Activated T-cell treated with anti-CD3 and anti-CD28 coated beads, Interleukin-2, amount 50 U/mL, for 4 hours (primary cell): ENCODE measurements around the gene CXXC5. TPM values are rescaled to one million over a fixed set of nuclear protein-coding genes. Genes with fewer than 3 reads are reported as not detected.
"Not testable (repeated sequence)": the region's sequence is repeated elsewhere in the genome, so short reads cannot be mapped to it uniquely, and the experiment has no call there.

Source experiments
- ATAC-seq, 2 donors: fragments of 200-7000 bp; cut with Tn5 transposase; one replicate each; pipeline ENCODE4 v1.10.0; 2021
- DNase-seq: peaks from one replicate; pipeline ENCODE4 v3.0.0-alpha.2; 2020
- H3K27me3 Mint-ChIP-seq: one replicate; pipeline ENCODE4 v1.8.0; 2021; ENCODE audit warnings: low read depth, mixed read lengths
- H3K36me3 Mint-ChIP-seq: one replicate; pipeline ENCODE4 v1.8.0; 2022; ENCODE audit warnings: mixed read lengths; ENCODE audit not compliant: insufficient read depth
- H3K4me1 Mint-ChIP-seq: one replicate; pipeline ENCODE4 v1.8.0; 2021; ENCODE audit warnings: low read depth, mixed read lengths
- H3K4me3 Mint-ChIP-seq: one replicate; pipeline ENCODE4 v1.8.0; 2021; ENCODE audit warnings: mild to moderate bottlenecking, moderate library complexity, mixed read lengths
- H3K9me3 Mint-ChIP-seq: one replicate; pipeline ENCODE4 v1.8.0; 2021; ENCODE audit warnings: mixed read lengths
- total RNA-seq, 3 donors: library from RNA; stranded (reverse); gene quantifications; one replicate each; pipeline ENCODE4 v1.2.1, GENCODE V29; 2021

The CXXC5 gene
- total RNA-seq, result 1 to 10 TPM; 1.2 to 3.3 (median 1.4) TPM

DNA sequence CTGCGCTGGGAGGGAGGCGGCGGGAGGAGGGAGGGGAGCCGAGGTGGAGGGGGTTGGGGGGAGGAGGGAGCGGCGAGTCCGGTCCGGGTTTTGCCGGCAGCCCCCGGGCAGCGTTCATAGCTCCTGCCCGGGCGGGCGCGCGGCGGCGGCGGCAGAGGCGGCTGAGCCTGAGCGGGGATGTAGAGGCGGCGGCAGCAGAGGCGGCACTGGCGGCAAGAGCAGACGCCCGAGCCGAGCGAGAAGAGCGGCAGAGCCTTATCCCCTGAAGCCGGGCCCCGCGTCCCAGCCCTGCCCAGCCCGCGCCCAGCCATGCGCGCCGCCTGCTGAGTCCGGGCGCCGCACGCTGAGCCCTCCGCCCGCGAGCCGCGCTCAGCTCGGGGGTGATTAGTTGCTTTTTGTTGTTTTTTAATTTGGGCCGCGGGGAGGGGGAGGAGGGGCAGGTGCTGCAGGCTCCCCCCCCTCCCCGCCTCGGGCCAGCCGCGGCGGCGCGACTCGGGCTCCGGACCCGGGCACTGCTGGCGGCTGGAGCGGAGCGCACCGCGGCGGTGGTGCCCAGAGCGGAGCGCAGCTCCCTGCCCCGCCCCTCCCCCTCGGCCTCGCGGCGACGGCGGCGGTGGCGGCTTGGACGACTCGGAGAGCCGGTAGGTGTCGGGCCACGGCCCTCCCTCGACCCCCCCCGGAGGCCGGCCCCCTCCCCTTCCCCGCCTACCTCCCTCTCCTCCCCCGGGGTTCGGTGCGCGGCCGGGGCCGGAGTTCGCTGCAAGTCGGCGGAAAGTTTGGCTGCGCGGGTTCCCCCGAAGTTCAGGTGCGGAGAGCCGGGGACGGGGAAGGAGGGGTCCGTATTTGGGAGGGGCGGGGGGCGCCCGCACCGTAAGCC is at the start of gene CXXC5:
Gene CXXC5, plus strand, starts transcription at position 145 of the 877 bp plus-strand sequence. CDS start 32,175 bp downstream, outside the sequence.
- H3K4me3 Mint-ChIP-seq, result peak within 1 kb of the TSS; percentile 85
- ATAC-seq (peak; percentile 47 to 57), DNase-seq (peak; percentile 44)
- peaks cover 58% of the 10 kb centered on the region for H3K27me3 Mint-ChIP-seq
- H3K4me1 Mint-ChIP-seq, result peaks cover 44% of the 10 kb centered on the region
- no peaks in the 10 kb centered on the region for H3K36me3 Mint-ChIP-seq
- H3K9me3 Mint-ChIP-seq, result no peaks in the 10 kb centered on the region

DNA sequence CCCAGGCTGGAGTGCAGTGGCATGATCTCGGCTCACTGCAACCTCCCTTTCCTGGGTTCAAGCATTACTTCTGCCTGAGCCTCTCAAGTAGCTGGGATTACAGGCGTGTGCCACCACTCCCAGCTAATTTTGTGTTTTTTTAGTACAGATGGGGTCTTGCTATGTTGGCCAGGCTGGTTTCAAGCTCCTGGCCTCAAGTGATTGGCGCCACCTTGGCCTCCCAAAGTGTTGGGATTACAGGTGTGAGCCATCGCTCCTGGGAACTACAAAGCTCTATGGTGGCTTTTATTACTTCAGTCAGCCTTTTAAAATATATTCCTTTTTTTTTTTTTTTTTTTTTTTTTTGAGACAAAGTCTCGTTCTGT is 49.6 kb upstream of the CXXC5 start:
- ATAC-seq, DNase-seq, H3K27me3 Mint-ChIP-seq, H3K4me3 Mint-ChIP-seq, H3K9me3 Mint-ChIP-seq: not testable (repeated sequence)
- Mint-ChIP-seq H3K4me1 (peaks cover 24% of the 10 kb centered on the region), H3K36me3 (peaks cover 18% of the 10 kb centered on the region)

DNA sequence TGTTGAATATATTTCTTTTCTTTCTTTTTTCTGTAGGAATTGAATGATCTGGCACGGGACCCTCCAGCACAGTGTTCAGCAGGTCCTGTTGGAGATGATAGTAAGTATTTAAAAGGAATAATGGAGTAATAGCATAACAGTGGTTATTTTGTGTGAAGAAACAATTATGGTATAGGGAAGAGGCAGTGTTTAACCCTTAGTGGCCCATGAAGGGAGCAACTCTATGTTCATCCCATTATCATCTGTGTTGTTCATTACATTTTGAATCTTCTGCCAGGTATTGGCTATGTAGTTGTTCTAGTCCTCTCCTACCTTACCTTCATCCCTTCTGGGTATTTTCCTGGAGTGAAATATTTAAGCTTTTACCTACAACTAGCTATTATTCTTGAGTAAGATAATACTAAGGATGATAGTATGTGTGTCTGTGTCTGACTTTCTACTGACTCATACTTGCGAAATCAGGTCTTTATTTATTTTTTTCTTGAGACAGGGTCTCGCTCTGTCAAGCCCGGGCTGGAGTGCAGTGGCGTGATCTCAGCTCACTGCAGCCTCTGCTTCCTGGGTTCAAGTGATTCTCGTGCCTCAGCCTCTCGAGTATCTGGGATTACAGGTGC is 47.7 kb upstream of the CXXC5 start:
- DNase-seq (no peak), ATAC-seq (no peak)
- no peaks in the 10 kb centered on the region for H3K27me3 Mint-ChIP-seq
- H3K9me3 Mint-ChIP-seq, result no peaks in the 10 kb centered on the region
- no peak overlapping the region for H3K4me3 Mint-ChIP-seq
- H3K36me3 Mint-ChIP-seq, result peaks cover 17% of the 10 kb centered on the region
- H3K4me1 Mint-ChIP-seq, result peaks cover 16% of the 10 kb centered on the region

DNA sequence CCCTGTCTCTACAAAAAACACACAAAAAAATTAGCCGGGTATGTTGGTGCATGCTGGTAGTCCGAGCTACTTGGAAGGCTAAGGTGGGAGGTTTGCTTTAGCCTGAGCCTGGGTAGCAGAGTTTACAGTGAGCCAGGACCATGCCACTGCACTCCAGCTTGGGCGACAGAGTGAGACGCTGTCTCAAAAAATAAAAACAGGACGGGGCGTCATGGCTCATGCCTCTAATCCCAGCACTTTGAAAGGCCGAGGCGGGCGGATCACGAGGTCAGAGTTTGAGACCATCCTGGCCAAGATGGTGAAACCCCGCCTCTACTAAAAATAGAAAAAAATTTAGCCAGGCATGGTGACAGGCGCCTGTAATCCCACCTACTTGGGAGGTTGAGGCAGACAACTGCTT is 46.7 kb upstream of the CXXC5 start:
- Mint-ChIP-seq H3K4me3 (no peak overlapping the region), H3K4me1 (peaks cover 23% of the 10 kb centered on the region)

DNA sequence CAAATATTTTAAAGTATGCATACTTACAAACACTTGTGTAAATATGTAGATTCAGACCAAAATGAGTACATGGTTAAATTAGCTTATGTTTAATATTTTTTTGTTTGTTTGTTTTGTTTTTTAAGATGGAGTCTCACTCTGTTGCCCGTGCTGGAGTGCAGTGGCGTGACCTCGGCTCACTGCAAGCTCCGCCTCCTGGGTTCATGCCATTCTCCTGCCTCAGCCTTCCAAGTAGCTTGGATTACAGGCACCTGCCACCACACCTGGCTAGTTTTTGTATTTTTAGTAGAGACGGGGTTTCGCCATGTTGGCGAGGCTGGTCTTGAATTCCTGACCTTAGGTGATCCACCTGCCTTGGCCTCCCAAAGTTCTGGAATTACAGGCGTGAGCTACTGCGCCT is 46.2 kb upstream of the CXXC5 start:
- H3K9me3 Mint-ChIP-seq, DNase-seq, H3K27me3 Mint-ChIP-seq, ATAC-seq, H3K4me3 Mint-ChIP-seq: not testable (repeated sequence)
- peaks cover 20% of the 10 kb centered on the region for H3K36me3 Mint-ChIP-seq
- H3K4me1 Mint-ChIP-seq, result peaks cover 22% of the 10 kb centered on the region

More for the DNA sequence above, 46.7 kb upstream of the CXXC5 start:
- ATAC-seq, result no peak
- Mint-ChIP-seq H3K36me3 (peaks cover 20% of the 10 kb centered on the region), H3K9me3 (no peaks in the 10 kb centered on the region), H3K27me3 (no peaks in the 10 kb centered on the region)
- no peak for DNase-seq

DNA sequence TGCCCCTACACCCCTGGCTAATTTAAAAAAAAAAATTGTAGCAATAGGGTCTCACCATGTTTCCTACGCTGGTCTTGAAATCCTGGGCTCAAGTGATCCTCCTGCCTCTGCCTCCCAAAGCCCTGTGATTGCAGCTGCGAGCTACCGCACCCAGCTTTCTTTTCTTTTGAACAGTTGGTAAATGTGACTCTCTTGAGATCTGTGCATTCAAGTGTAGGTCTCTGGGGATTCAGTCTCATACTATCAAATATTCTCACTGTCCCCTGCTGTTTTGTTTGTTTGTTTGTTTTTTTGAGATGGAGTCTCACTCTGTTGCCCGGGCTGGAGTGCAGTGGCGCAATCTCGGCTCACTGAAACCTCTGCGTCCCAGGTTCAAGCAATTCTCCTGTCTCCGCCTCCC is 42.3 kb upstream of the CXXC5 start:
- H3K4me1 Mint-ChIP-seq, result peaks cover 16% of the 10 kb centered on the region
- H3K9me3 Mint-ChIP-seq, result no peaks in the 10 kb centered on the region
- H3K27me3 Mint-ChIP-seq, result no peaks in the 10 kb centered on the region
- H3K4me3 Mint-ChIP-seq, result no peak overlapping the region
- no peak for ATAC-seq
- DNase-seq, result no peak
- H3K36me3 Mint-ChIP-seq, result peaks cover 14% of the 10 kb centered on the region

DNA sequence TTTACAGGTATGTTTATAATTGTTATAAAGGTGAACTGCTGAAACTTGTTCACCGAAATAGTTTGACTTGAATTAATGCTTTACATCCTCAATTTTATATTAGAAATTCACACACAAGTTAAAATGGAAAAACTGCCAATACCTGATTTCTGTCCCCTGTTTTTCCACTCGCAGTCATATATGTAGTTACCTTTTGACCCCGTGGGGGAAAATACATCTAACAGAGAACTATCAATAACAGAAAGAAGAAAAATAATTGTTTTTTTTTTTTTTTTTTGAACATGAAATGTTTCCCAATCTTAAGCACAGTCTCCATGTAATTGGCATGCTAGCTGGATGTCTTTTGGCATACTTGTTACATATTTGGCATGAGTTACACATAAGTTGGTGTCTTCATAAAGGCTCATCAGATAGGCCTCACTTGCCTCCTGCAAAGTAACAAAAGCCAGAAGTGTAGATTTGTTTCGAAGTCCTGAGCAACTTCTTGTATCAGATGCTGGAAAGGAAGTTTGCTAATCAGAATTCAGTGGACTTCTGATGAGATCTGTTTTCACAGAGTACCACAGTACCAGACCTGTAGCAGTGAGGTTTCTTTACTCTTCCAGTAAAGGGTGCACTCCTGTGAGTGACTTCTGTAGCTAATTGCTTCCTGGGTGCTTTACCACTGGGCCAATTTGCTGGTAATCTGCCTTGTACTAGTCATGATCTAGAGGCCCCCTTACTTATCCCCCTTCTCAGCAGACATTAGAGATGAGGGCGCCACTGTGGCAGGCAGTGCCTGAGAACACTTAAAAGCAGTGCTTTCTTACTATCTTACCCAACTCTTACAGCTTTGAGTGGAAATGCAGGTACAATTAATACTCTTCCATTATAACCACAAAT is 36.2 kb upstream of the CXXC5 start:
- peak; percentile 71 to 78 for ATAC-seq
- DNase-seq, result no peak
- Mint-ChIP-seq H3K9me3 (no peaks in the 10 kb centered on the region), H3K4me3 (no peak overlapping the region), H3K27me3 (no peaks in the 10 kb centered on the region), H3K4me1 (peaks cover 24% of the 10 kb centered on the region), H3K36me3 (peaks cover 12% of the 10 kb centered on the region)

DNA sequence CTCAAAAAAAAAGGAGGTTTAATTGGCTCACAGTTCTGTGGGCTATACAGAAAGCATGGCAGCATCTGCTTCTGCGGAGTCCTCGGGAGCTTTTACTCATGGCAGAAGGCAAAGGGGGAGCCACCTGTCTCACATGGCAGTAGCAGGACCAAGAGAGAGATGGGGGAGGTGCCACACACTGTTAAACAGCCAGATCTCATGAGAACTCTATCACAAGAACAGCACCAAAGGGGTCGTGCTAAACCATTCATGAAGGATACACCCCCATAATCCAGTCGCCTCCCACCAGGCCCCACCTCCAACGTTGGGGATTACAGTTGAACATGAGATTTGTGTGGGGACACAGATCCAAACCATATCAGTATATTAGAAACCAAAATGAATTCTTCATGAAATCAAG is 28.3 kb upstream of the CXXC5 start:
- peaks cover 32% of the 10 kb centered on the region for H3K36me3 Mint-ChIP-seq

DNA sequence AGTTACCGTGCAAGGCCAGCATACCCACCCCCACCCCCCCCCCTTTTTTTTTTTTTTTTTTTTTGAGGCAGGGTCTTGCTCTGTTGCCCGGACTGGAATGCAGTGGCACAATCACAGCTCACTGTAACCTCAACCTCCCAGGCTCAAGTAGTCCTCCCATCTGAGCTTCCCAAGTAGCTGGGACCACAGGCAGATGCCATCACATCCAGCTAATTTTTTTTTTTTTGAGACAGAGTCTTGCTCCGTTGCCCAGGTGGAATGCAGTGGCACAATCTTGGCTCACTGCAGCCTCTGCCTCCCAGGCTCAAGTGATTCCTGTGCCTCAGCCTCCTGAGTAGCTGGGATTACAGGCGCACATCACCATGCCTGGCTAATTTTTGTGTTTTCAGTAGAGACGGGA is 22.8 kb upstream of the CXXC5 start:
- not testable (repeated sequence) for H3K4me1 Mint-ChIP-seq, H3K27me3 Mint-ChIP-seq
- peaks cover 34% of the 10 kb centered on the region for H3K36me3 Mint-ChIP-seq

More for the DNA sequence above, 28.3 kb upstream of the CXXC5 start:
- no peak overlapping the region for H3K4me3 Mint-ChIP-seq
- ATAC-seq, result no peak
- no peak for DNase-seq
- no peaks in the 10 kb centered on the region for H3K27me3 Mint-ChIP-seq
- H3K4me1 Mint-ChIP-seq, result peaks cover 4% of the 10 kb centered on the region
- no peaks in the 10 kb centered on the region for H3K9me3 Mint-ChIP-seq

DNA sequence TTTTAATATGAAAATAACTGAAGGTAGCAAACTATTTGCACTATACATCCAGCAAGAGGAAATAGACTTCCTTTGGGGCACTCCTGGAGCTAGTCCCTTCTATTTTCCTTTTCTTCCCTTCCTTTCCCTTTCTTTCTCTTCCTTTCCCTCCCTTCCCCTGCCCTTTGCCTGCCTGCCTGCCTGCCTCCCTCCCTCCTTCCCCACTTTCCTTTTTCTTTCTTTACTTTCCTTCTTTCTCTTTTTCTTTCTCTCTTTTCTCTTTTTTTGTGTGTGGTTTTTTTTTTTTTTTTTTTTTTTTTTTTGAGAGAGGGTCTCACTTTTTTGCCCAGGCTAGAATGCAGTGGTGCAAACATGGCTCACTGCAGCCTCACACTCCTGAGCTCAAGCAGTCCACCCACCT is 17.3 kb upstream of the CXXC5 start:
- H3K4me3 Mint-ChIP-seq, result no peak overlapping the region
- H3K9me3 Mint-ChIP-seq, result no peaks in the 10 kb centered on the region
- H3K4me1 Mint-ChIP-seq, result peaks cover 24% of the 10 kb centered on the region
- H3K27me3 Mint-ChIP-seq, result no peaks in the 10 kb centered on the region
- ATAC-seq (no peak), DNase-seq (no peak)
- H3K36me3 Mint-ChIP-seq, result peaks cover 20% of the 10 kb centered on the region

More for the DNA sequence above, 22.8 kb upstream of the CXXC5 start:
- not testable (repeated sequence) for ATAC-seq, H3K4me3 Mint-ChIP-seq, DNase-seq, H3K9me3 Mint-ChIP-seq

DNA sequence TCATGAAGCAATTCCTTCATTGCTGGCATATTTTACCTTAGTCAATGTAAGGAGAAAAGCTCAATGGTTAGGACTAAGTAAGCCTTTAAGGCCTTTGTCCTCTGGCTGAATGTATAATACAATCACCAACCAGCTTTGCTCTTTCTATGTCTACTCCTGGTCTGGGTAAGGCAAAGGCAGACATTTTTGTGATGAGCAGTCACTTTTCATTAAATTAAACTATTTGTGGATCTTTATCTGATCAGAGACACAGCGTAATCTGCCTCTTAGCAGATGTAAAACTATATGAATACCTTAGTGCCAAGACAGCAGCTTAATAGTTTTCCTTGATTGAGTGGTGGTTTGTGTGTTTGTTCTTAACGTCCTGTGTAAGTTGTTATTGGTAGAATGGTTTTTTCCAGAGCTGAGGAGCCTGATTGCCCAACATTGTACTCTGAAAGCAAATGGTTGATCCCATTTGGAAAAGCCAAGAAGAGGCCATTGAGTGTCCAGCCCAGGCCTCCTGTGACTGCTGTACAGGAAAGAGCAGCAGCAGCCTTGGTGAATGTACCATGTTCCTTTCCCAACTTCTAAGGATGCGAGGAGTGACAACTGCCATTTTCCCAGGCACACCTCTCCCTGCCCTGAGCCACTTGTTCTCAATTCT is 16.5 kb upstream of the CXXC5 start:
- H3K4me3 Mint-ChIP-seq, result no peak overlapping the region
- H3K9me3 Mint-ChIP-seq, result no peaks in the 10 kb centered on the region
- H3K36me3 Mint-ChIP-seq, result peaks cover 20% of the 10 kb centered on the region
- DNase-seq (no peak), ATAC-seq (no peak)
- H3K4me1 Mint-ChIP-seq, result peaks cover 31% of the 10 kb centered on the region
- no peaks in the 10 kb centered on the region for H3K27me3 Mint-ChIP-seq

DNA sequence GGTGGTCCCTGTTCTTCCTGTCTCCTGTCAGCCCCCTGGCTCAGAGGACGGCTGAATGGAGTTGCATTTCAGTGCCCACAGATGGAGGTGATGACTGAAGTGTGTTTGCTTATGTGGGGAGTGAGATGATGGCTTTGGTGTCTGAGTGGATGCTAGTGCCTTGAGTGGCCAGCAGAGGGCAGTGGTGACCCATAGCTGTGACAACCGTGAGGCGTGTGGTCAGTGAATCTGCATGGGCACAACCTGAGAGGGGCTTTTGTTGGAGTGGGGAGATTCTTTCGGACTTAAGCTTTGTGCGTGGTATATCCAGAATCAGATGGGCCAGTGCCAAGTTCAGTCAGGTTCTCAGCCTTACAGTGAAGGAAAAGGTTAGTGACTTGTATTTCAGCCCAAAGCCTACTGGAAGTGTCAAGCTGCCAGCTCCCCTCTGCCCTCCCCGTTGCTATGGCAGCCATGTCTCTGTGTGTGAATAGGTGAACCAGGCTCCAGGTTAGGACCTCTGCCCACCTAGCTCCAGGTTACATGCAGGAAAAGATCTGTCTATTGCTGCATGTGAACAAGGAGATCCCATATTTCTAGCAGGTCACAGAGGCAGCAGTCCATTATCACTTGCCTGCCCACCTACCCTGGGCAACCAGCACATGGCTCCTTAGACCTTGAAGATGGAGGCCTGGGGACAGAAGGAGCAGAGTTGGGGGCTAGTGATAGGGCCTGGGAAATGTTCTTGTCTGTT is 14.7 kb upstream of the CXXC5 start:
- Mint-ChIP-seq H3K4me1 (peaks cover 31% of the 10 kb centered on the region), H3K27me3 (no peaks in the 10 kb centered on the region), H3K9me3 (no peaks in the 10 kb centered on the region), H3K4me3 (no peak overlapping the region), H3K36me3 (peaks cover 7% of the 10 kb centered on the region)
- ATAC-seq (peak in 1 of 2 donors; percentile 24), DNase-seq (peak; percentile 61)

DNA sequence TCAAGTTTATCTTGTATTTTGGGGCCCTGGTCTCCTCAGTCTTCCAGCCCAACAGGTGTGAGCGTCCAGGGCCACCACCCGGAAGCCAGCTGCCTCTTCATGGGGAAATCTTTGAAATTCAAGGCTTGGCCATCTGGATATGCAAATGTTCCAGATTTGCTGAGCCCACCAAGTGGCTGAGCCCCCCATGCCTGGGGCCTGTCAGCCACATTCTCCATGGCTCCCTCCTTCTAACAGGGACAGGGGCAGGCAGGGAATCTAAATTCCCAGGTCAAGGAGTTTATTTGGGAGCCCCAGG is 14.2 kb upstream of the CXXC5 start:
- no peak overlapping the region for H3K4me3 Mint-ChIP-seq
- ATAC-seq (no peak), DNase-seq (no peak)
- peaks cover 5% of the 10 kb centered on the region for H3K36me3 Mint-ChIP-seq
- no peaks in the 10 kb centered on the region for H3K9me3 Mint-ChIP-seq
- H3K27me3 Mint-ChIP-seq, result no peaks in the 10 kb centered on the region
- peaks cover 31% of the 10 kb centered on the region for H3K4me1 Mint-ChIP-seq
